H1 (cell line): Measurements from ENCODE around the gene KCNK4. TPM values are rescaled to one million over a fixed set of nuclear protein-coding genes. Genes with fewer than 3 reads are reported as not detected.
A peak's percentile ranks its signal among the peaks of the same experiment; 100 is the strongest.

Experiments used
- CTCF ChIA-PET: fragments of 300-600 bp; sonication (Branson Sonifier 250); formaldehyde crosslinking; loops from one replicate; lab custom pipeline; 2021; ENCODE audit not compliant: partially characterized antibody; lab: Charles Lee
- POLR2A ChIA-PET: fragments of 300-600 bp; sonication (Branson Sonifier 250); formaldehyde crosslinking; loops from one replicate; lab custom pipeline; 2021; ENCODE audit warnings: inconsistent platforms; ENCODE audit not compliant: partially characterized antibody; lab: Charles Lee
- DNase-seq, 2 experiments: peaks; one replicate each; pipeline versions ENCODE4 v3.0.0 to v3.0.0-alpha.2; 2010 to 2022; ENCODE audit warnings: low spot score in 2 of 2, low read depth in 1 of 2, mixed read lengths in 1 of 2
- FAIRE-seq: peaks from 2 replicates; lab custom pipeline; 2011; peaks lifted over from hg19 to GRCh38; lab: Jason Lieb, UNC
- H2AFZ ChIP-seq: 2 replicates; pipeline ENCODE4 v1.8.1; 2012; ENCODE audit warnings: low read length, inconsistent platforms
- H2AK5ac ChIP-seq: 2 replicates; pipeline ENCODE4 v1.6.1; 2013; ENCODE audit warnings: low read depth, low read length
- H2BK120ac ChIP-seq: replicated peaks from 2 replicates; pipeline ENCODE3; 2013; ENCODE audit warnings: low read depth, low read length, inconsistent platforms
- H2BK12ac ChIP-seq: 2 replicates; pipeline ENCODE4 v1.6.1; 2013; ENCODE audit warnings: low read depth, low read length
- H2BK15ac ChIP-seq: 2 replicates; pipeline ENCODE4 v1.6.1; 2013; ENCODE audit warnings: low read length
- H2BK20ac ChIP-seq: 2 replicates; pipeline ENCODE4 v1.6.1; 2013; ENCODE audit warnings: low read length
- H2BK5ac ChIP-seq: 2 replicates; pipeline ENCODE4 v1.6.1; 2013; ENCODE audit warnings: low read depth, low read length
- H3K14ac ChIP-seq: 2 replicates; pipeline ENCODE4 v1.6.1; 2013; ENCODE audit warnings: inconsistent platforms; ENCODE audit not compliant: insufficient read length
- H3K18ac ChIP-seq: 2 replicates; pipeline ENCODE4 v1.6.1; 2013; ENCODE audit warnings: low read length; ENCODE audit errors: extremely low read depth
- H3K23ac ChIP-seq: 2 replicates; pipeline ENCODE4 v1.6.1; 2013; ENCODE audit warnings: inconsistent platforms; ENCODE audit not compliant: insufficient read length
- H3K23me2 ChIP-seq: 2 replicates; pipeline ENCODE4 v1.6.1; 2013; ENCODE audit warnings: low read depth, low read length
- H3K27ac ChIP-seq: 2 replicates; pipeline ENCODE4 v1.6.1; 2011; ENCODE audit warnings: low read depth, low read length, inconsistent platforms
- H3K27me3 ChIP-seq, 4 experiments: replicated peaks in 1 of 4; 1 replicate in 1 of 4; 2 replicates in 3 of 4; pipeline versions ENCODE4 v1.6.1 to v1.8.1; 2011 to 2013; ENCODE audit warnings: low read length in 3 of 4, mild to moderate bottlenecking in 3 of 4, inconsistent platforms in 2 of 4, mixed read lengths in 2 of 4, moderate library complexity in 1 of 4; ENCODE audit not compliant: control insufficient read depth in 3 of 4, insufficient read depth in 3 of 4; ENCODE audit errors: extremely low read depth in 1 of 4
- H3K36me3 ChIP-seq, 4 experiments: 2 replicates each; pipeline versions ENCODE4 v1.6.1 to v1.8.1; 2011 to 2013; ENCODE audit warnings: mild to moderate bottlenecking in 4 of 4, low read length in 3 of 4, moderate library complexity in 2 of 4, control low read depth in 1 of 4, inconsistent platforms in 1 of 4; ENCODE audit not compliant: insufficient read depth in 4 of 4, control insufficient read depth in 2 of 4
- H3K4ac ChIP-seq: replicated peaks from 2 replicates; pipeline ENCODE3; 2013; ENCODE audit warnings: low read length, low read depth, mixed read lengths, inconsistent platforms; ENCODE audit not compliant: insufficient read length
- H3K4me1 ChIP-seq, 4 experiments: replicated peaks in 1 of 4; 1 replicate in 1 of 4; 2 replicates in 3 of 4; pipeline versions ENCODE4 v1.6.1 to v1.8.1; 2011 to 2013; ENCODE audit warnings: low read length in 3 of 4, inconsistent platforms in 2 of 4, mixed read lengths in 1 of 4; ENCODE audit not compliant: insufficient read depth in 4 of 4, control insufficient read depth in 3 of 4
- H3K4me2 ChIP-seq, 2 experiments: 2 replicates each; pipeline versions ENCODE4 v1.6.1 to v1.8.1; 2011 to 2013; ENCODE audit warnings: low read depth in 2 of 2, low read length in 2 of 2, control low read depth in 1 of 2, inconsistent platforms in 1 of 2, mild to moderate bottlenecking in 1 of 2; ENCODE audit not compliant: insufficient read depth in 1 of 2
- H3K4me3 ChIP-seq, 4 experiments: fragments of 200-600, 300-600 bp in 1 of 4; sonication (generic), shearing (Covaris generic), sonication (Bioruptor Twin) in 1 of 4; 2 replicates each; pipeline versions ENCODE4 v1.5.1 to v1.8.1; 2011 to 2016; ENCODE audit warnings: low read length in 4 of 4, low read depth in 3 of 4, control low read depth in 2 of 4, inconsistent platforms in 2 of 4, mild to moderate bottlenecking in 2 of 4, mixed read lengths in 1 of 4, moderate library complexity in 1 of 4; ENCODE audit not compliant: insufficient read depth in 2 of 4; ENCODE audit errors: extremely low read depth in 1 of 4
- H3K56ac ChIP-seq: replicated peaks from 2 replicates; pipeline ENCODE3; 2013; ENCODE audit warnings: low read depth, mild to moderate bottlenecking, mixed read lengths, low read length, inconsistent platforms; ENCODE audit not compliant: insufficient read length
- H3K79me1 ChIP-seq: 2 replicates; pipeline ENCODE4 v1.6.1; 2013; ENCODE audit warnings: low read depth, low read length, control low read depth
- H3K79me2 ChIP-seq, 2 experiments: 2 replicates each; pipeline versions ENCODE4 v1.6.1 to v1.8.1; 2012 to 2013; ENCODE audit warnings: low read length in 2 of 2, mild to moderate bottlenecking in 2 of 2, inconsistent platforms in 1 of 2; ENCODE audit not compliant: insufficient read depth in 2 of 2, control insufficient read depth in 1 of 2
- H3K9ac ChIP-seq, 4 experiments: replicated peaks in 1 of 4; 1 replicate in 1 of 4; 2 replicates in 3 of 4; pipeline versions ENCODE4 v1.6.1 to v1.8.1; 2011 to 2013; ENCODE audit warnings: low read depth in 3 of 4, low read length in 3 of 4, control low read depth in 2 of 4, mild to moderate bottlenecking in 2 of 4, moderate library complexity in 2 of 4, inconsistent platforms in 1 of 4; ENCODE audit errors: extremely low read depth in 1 of 4
- H3K9me3 ChIP-seq, 2 experiments: 2 replicates each; pipeline versions ENCODE4 v1.6.1 to v1.8.1; 2012 to 2013; ENCODE audit warnings: mild to moderate bottlenecking in 2 of 2, moderate library complexity in 2 of 2, control low read depth in 1 of 2, inconsistent platforms in 1 of 2, low read depth in 1 of 2, low read length in 1 of 2, mixed read lengths in 1 of 2; ENCODE audit not compliant: insufficient read depth in 2 of 2
- H4K20me1 ChIP-seq, 2 experiments: replicated peaks in 1 of 2; 2 replicates each; pipeline versions ENCODE3 to v1.8.1; 2011 to 2013; ENCODE audit warnings: inconsistent platforms in 2 of 2, low read length in 2 of 2, mild to moderate bottlenecking in 1 of 2; ENCODE audit not compliant: insufficient read depth in 2 of 2, control insufficient read depth in 1 of 2
- H4K5ac ChIP-seq: 2 replicates; pipeline ENCODE4 v1.6.1; 2013; ENCODE audit warnings: low read length, low read depth, mixed read lengths, inconsistent platforms; ENCODE audit not compliant: insufficient read length
- H4K8ac ChIP-seq: 2 replicates; pipeline ENCODE4 v1.8.0; 2013; ENCODE audit warnings: mild to moderate bottlenecking, moderate library complexity, low read length, inconsistent platforms; ENCODE audit not compliant: insufficient read depth; ENCODE audit errors: extremely low read depth
- H4K91ac ChIP-seq: replicated peaks from 2 replicates; pipeline ENCODE3; 2013; ENCODE audit warnings: low read length, mixed read lengths, inconsistent platforms; ENCODE audit not compliant: insufficient read length
- ATF3 ChIP-seq: IDR thresholded peaks from 2 replicates; pipeline ENCODE4 v1.6.1; 2011; ENCODE audit warnings: low read depth, mild to moderate bottlenecking, low read length; ENCODE audit not compliant: insufficient read depth
- KDM1A ChIP-seq: fragments of 200-600, 300-600 bp; sonication (generic); IDR thresholded peaks from 2 replicates; pipeline ENCODE4 v1.7.1; 2016; ENCODE audit warnings: mild to moderate bottlenecking, low read length, borderline replicate concordance
- MAX ChIP-seq: IDR thresholded peaks from 2 replicates; pipeline ENCODE4 v1.6.1; 2012; ENCODE audit warnings: inconsistent platforms
- NRF1 ChIP-seq: IDR thresholded peaks from 2 replicates; pipeline ENCODE4 v1.6.1; 2011; ENCODE audit warnings: mild to moderate bottlenecking, low read depth, low read length, improper control_type of control experiment
- POLR2A ChIP-seq, 2 experiments: IDR thresholded peaks; 1 replicate in 1 of 2; 2 replicates in 1 of 2; pipeline ENCODE4 v1.6.1; 2011; ENCODE audit warnings: low read depth in 2 of 2, low read length in 2 of 2, mild to moderate bottlenecking in 2 of 2; ENCODE audit errors: control extremely low read depth in 1 of 2
- RBBP5 ChIP-seq: IDR thresholded peaks from 2 replicates; pipeline ENCODE4 v1.7.1; 2012; ENCODE audit warnings: low read depth, mild to moderate bottlenecking, inconsistent platforms, low read length, moderate library complexity, borderline replicate concordance
- SP1 ChIP-seq: IDR thresholded peaks from 2 replicates; pipeline ENCODE4 v1.6.1; 2011; ENCODE audit warnings: low read depth, low read length
- TBP ChIP-seq: IDR thresholded peaks from 2 replicates; pipeline ENCODE4 v1.6.1; 2011; ENCODE audit warnings: low read depth, low read length, improper control_type of control experiment
- YY1 ChIP-seq: IDR thresholded peaks from 2 replicates; pipeline ENCODE4 v1.6.1; 2011; ENCODE audit warnings: low read depth, mild to moderate bottlenecking, low read length
- WGBS, 2 experiments: shearing (Covaris generic) in 1 of 2; methylation state at CpG; one replicate each; pipeline versions ENCODE4 v1.1.6 to v1.1.7; 2013 to 2015; ENCODE audit warnings: low lambda C conversion rate in 2 of 2, mixed read lengths in 2 of 2, inconsistent platforms in 1 of 2, low coverage in 1 of 2, missing lambda C conversion rate in 1 of 2; ENCODE audit not compliant: insufficient replicate concordance in 2 of 2, insufficient coverage in 1 of 2, insufficient read length in 1 of 2; ENCODE audit errors: extremely low coverage in 1 of 2, missing lambda C conversion rate in 1 of 2; 5-methylcytosine and 5-hydroxymethylcytosine counted together
- polyA plus RNA-seq, 7 experiments: library from polyadenylated mRNA; depleted of rRNA in 3 of 7; stranded (reverse) in 5 of 7; unstranded in 2 of 7; fragments of >200 nt in 5 of 7; fragments of 200-250 nt in 2 of 7; gene quantifications; 1 replicate in 5 of 7; 2 replicates in 1 of 7; 4 replicates in 1 of 7; pipeline versions ENCODE4 v1.2.1 to v1.2.3, GENCODE V29; 2011 to 2013; ENCODE audit warnings: missing spikeins in 2 of 7, mixed read lengths in 2 of 7
- total RNA-seq: library from RNA; stranded (reverse); fragmentation: NEBNext Ultra II Directional; extraction: Animal tissue kit (Norgen Biotek cat#: 25700); gene quantifications from 2 replicates; pipeline ENCODE4 v1.2.1, GENCODE V29; 2021

KCNK4 gene
- total and polyA plus RNA-seq, 2 of the 8 experiments (the other 6 are each of a cell fraction or from before 2014, with no cell fraction given) = 0.19 TPM; not detected in 1

- Histone ChIP-seq H3K36me3 (peaks cover 9 to 35% (median 18%) of the 10 kb centered on the region in 4 experiments), H3K56ac (no peak overlapping the region), H3K4ac (no peak overlapping the region), H3K4me3 (no peak overlapping the region; a peak in 1 of 8 replicates), H3K18ac (no peak overlapping the region), H2AFZ (no peak overlapping the region), H2BK12ac (0 out of 2 replicates have a peak overlapping the region, but pooled peaks have one; percentile 60), H3K23me2 (peaks cover 10% of the 10 kb centered on the region; the same call in 1 of the 2 replicates), H2BK120ac (no peak overlapping the region), H4K20me1 (peaks cover 9 to 22% of the 10 kb centered on the region in 2 experiments), H3K4me2 (peak overlapping the region in 1 of 2 experiments; percentile 73; a peak in 2 of 4 replicates), H2BK20ac (no peak overlapping the region; the same call in 1 of the 2 replicates), H2BK15ac (no peak overlapping the region), H4K5ac (no peak overlapping the region), H3K27ac (no peak overlapping the region), H3K9ac (no peak overlapping the region), H3K14ac (no peak overlapping the region), H3K9me3 (no peaks in the 10 kb centered on the region), H3K23ac (no peak overlapping the region), H4K8ac (no peak overlapping the region), H2BK5ac (no peak overlapping the region), H3K79me2 (peaks cover 0 to 23% of the 10 kb centered on the region in 2 experiments; a peak in 1 of 4 replicates), H3K79me1 (peaks cover 2% of the 10 kb centered on the region; the same call in 1 of the 2 replicates), H3K4me1 (peaks cover 0 to 31% (median 26%) of the 10 kb centered on the region in 4 experiments; a peak in 6 of 7 replicates), H2AK5ac (0 out of 2 replicates have a peak overlapping the region, but pooled peaks have one; percentile 54), H4K91ac (no peak overlapping the region), H3K27me3 (no peaks in the 10 kb centered on the region)
- TF ChIP-seq SP1 (no peak), RBBP5 (no peak), YY1 (no peak), TBP (no peak), ATF3 (no peak), NRF1 (no peak), MAX (no peak), KDM1A (no peak), POLR2A (IDR thresholded peaks at IDR 0.05; ENCODE audit: control extremely low read depth in 1 of 2, low read depth in 2 of 2, low read length in 2 of 2) (no peak)
- no peak for FAIRE-seq
- POLR2A ChIA-PET = interaction anchor here (0.7 to 7.1 kb wide), 3 partner anchors 9 to 13 kb away, joined by 3 to 101 read pairs (median 36); partner anchors contain the start of genes FKBP2 and PPP1R14B
- CTCF ChIA-PET = interaction anchor here (0.8 to 5.9 kb wide), 7 partner anchors 11 to 102 kb away, joined by 3 to 62 read pairs (median 4); no protein-coding TSS in a partner anchor
- 88% methylated on average over 5 of the region's 5 CpGs; no CpG with 5 or more reads in 1 of the 2 experiments for WGBS, 2 experiments
- DNase-seq = no peak
Observed at GRCh38 chr11:64253481-64253880, 37.6 kb upstream of the KCNK4 start.
